Suppressor macrophage treated with lipopolysaccharide for 4 hours (primary cell): ENCODE results near the gene ARID4B.
"Not testable (repeated sequence)": the region's sequence is repeated elsewhere in the genome, so short reads cannot be mapped to it uniquely, and the experiment has no call there.

Experiments used
- DNase-seq: peaks from one replicate; pipeline ENCODE4 v3.0.0-alpha.2; 2020

Gene ARID4B

DNA sequence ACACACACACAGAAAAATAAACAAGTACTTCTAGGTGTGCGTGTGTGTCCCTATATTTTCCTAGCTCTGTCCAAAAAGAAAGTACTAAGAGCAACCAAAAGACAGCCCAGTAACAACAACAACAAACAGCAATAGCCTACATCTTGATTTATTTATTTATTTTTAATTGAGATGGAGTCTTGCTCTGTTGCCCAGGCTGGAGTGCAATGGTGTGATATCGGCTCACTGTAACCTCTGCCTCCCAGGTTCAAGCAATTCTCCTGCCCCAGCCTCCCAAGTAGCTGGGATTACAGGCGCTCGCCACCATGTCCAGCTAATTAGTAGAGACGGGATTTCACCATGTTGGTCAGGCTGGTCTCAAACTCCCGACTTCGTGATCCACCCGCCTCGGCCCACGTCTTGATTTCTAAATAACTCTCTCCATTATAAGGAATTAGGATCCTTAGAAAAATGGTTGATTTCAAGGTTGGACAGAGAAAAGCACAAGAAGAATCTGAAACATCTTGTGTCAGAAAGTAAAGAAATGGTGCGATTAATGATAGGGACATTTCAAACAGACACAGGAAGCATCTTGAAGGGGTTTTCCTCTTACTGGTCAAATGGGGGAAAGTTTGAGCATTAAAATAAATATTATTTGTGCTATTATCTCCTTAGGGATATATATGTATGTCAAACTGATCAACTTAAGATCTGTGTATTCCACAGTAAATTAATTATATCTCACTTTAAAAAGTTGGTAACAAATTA, 59.4 kb downstream of the ARID4B start:
- DNase-seq = no peak

DNA sequence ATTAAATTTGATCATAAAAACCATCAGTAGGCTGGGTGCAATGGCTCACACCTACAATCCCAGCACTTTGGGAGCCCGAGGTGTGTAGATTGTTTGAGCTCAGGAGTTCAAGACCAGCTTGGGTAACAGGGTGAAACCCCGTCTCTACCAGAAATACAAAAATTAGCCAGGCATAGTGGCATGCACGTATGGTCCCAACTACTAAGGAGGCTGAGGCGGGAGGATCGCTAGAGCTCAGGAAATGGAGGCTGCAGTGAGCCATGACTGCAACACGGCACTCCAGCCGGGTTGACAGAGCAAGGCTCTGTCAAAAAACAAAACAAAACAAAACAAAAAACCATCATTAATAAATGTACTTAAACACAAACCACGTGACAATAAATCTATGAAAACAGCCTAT, 61.0 kb downstream of the ARID4B start:
- no peak for DNase-seq

GRCh38 chr1:235266325-235266724, 61.7 kb downstream of the ARID4B start:
- no peak for DNase-seq

GRCh38 chr1:235265900-235266299, 62.1 kb downstream of the ARID4B start:
- no peak for DNase-seq

GRCh38 chr1:235264327-235264726, 63.7 kb downstream of the ARID4B start:
- no peak for DNase-seq

GRCh38 chr1:235262539-235262938, 65.4 kb downstream of the ARID4B start:
- DNase-seq = no peak

GRCh38 chr1:235261243-235261642, 66.7 kb downstream of the ARID4B start:
- no peak for DNase-seq

GRCh38 chr1:235259133-235259778, 68.7 kb downstream of the ARID4B start:
- no peak for DNase-seq

DNA sequence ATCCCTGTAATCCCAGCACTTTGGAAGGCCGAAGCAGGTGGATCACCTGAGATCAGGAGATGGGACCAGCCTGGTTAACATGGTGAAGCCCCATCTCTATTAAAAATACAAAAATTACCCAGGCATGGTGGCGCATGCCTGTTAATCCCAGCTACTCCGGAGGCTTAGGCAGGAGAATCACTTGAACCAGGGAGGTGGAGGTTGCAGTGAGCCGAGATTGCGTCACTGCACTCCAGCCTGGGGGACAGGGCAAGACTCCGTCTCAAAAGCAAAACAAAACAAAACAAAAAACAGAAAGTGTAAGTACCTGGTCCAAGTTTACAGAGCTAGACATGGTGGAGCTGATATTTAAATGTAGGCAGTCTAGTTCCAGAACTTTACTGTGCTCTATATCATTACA, 69.9 kb downstream of the ARID4B start:
- DNase-seq = not testable (repeated sequence)

GRCh38 chr1:235254721-235255120, 73.3 kb downstream of the ARID4B start:
- DNase-seq = no peak

DNA sequence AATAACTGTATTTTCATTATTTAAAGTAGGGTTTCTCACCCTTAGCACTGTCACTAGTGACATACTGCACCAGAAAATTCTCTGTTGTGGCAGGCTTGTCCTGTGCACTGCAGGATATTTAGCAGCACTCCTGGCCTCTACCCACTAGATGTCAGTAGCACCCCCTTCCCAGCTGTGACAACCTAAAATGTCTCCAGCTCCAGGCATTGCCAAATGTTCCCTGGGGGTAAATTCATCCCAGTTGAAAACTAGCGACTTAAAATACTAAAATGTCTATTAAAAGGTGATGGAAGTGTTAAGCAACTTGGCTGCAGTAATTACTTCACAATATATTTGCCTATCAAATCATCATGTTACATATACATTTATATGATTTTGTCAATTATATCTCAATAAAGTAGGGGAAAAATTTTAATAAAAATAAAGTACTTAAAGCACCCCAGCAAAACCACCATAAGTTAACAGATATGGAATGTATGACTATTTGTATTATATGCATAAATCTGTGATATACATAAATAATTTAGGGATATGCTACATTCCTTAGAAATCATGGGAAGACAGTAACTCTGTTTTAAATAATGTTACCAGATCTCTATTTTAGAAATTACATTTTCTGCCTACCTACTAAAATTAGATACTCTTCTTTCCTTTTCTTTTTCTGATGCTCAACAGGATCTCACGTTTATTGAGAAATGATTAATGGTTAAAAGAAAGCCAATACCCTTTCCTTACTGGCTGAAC, 74.6 kb downstream of the ARID4B start:
- peak; percentile 70 for DNase-seq

- DNase-seq = no peak
These were observed 77.5 kb downstream of the ARID4B start for GRCh38 chr1:235250430-235250829.

GRCh38 chr1:235246022-235246948, 81.7 kb downstream of the ARID4B start:
- DNase-seq = no peak

GRCh38 chr1:235244974-235245592, 82.9 kb downstream of the ARID4B start:
- DNase-seq = no peak

GRCh38 chr1:235240960-235241359, 87.0 kb downstream of the ARID4B start:
- DNase-seq = peak; percentile 70

DNA sequence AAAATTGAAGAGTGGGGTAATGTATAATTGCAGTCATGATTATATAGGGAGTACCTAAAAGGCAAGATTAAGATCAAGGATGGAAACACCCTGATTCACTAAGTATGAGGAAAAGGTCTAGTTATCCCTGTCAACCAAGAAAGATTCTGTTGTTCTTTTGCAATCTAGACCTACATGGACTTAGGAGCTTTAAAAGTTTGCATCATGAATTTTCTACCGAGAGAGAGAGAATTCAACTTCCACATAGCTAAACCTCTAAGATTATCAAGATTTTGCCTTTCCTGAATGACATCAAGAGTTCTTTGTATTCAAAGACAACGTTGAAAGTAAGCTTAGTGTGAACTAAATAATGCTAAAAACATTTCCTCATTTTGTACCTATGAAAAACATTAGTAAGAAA, 88.1 kb downstream of the ARID4B start:
- DNase-seq = no peak

- DNase-seq = no peak
These were observed 89.4 kb downstream of the ARID4B start for GRCh38 chr1:235238558-235238957.

GRCh38 chr1:235236128-235236527, 91.9 kb downstream of the ARID4B start:
- no peak for DNase-seq

- DNase-seq = no peak
These were observed 98.1 kb downstream of the ARID4B start for GRCh38 chr1:235229868-235230267.

DNA sequence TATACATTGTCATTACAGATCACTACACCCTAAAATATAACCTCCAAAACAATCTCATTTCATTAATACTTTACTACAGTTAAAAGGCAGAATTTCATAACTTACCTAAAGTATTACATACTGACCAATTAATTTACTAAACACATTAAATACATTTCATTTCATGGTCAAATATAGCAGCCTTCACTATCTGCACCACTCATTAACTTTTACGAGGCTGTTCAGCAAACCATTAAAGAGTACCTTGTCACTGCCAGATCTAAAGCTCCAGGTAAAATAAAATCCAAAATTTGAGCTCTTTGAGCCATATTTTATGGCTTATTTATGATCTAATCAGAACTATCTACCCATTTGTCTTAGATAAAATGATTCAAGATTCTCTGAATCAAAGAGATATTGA, 100.6 kb downstream of the ARID4B start:
- no peak for DNase-seq

- no peak for DNase-seq
These were observed 101.0 kb downstream of the ARID4B start for GRCh38 chr1:235226933-235227332.

DNA sequence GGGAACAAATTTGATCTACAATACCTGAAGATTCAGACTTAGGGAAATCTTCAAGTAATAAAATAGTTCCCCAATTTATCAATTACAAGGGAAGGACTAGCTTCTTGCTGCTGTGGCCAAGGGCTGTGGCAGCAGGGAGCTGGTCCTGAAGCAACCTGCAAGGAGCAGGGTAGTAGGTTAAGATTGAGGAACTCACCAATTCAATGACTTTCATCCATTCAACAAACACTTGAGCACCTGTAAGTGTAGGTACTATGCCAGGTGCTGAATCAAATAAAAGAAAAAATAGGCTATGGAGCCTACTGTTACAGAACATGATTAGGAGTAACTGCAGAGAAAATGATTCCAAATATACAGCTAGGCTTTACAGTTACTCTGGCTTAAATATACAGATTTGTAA, 102.7 kb downstream of the ARID4B start:
- DNase-seq = no peak
